AG10803 (cell line): ENCODE measurements around the gene NATD1.

Experiments
- DNase-seq: peaks from one replicate; pipeline ENCODE4 v3.0.0; 2010; ENCODE audit warnings: low read depth
- H3K4me3 ChIP-seq: 2 replicates; pipeline ENCODE4 v1.5.1; 2011; ENCODE audit warnings: mild to moderate bottlenecking, low read length, control low read depth
- TF ChIP-seq, protein P1 (sequence below): conservative IDR thresholded peaks from 2 replicates; pipeline ENCODE4 v1.5.1; 2011; ENCODE audit warnings: mild to moderate bottlenecking, low read length, control low read depth, inconsistent platforms

NATD1 gene, protein sequence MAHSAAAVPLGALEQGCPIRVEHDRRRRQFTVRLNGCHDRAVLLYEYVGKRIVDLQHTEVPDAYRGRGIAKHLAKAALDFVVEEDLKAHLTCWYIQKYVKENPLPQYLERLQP

DNA sequence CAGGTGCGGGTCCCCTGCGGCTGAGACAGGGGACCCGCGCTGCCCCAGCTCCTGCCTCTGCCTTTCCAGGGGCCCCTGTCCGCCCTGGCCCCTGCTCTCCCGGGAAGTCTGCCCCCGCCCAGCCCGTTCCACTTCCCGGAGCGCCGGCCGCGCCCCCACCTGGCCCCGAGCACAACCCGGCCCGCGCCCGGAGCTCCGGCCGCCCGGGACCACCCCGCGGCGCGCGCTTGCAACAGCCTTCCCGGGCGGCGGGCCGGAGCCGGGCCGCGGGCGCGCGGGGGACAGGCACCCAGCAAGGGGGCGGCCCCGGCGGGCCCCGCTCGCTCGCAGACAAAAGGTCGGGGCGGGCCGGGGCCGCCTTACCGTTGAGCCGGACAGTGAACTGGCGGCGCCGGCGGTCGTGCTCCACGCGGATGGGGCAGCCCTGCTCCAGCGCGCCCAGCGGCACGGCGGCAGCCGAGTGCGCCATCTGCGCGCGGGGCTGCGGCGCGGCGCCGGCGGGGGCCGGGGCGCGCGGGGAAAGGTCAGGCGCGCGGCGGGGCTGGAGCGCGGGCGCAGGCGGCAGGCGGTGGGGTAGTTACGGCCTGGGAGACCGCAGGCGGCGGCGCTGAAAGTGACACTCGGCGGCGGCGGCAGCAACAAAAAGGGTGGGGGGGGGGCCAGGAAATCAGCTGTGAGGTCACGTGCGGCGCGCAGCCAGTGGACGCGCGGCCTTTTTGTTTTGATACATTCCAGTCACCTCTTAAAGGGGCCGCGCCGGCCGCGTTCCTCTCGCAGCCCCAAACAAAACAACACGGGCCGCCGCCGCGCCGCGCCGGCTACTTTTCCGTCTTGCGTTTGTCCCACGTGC, at the start of gene NATD1:
NATD1 (minus strand) TSS at position 615 of the 850 bp plus-strand sequence; CDS start at position 469, 146 bp downstream.
- H3K4me3 ChIP-seq, result peak within 1 kb of the TSS; percentile 78
- peak; percentile 81 for DNase-seq

DNA sequence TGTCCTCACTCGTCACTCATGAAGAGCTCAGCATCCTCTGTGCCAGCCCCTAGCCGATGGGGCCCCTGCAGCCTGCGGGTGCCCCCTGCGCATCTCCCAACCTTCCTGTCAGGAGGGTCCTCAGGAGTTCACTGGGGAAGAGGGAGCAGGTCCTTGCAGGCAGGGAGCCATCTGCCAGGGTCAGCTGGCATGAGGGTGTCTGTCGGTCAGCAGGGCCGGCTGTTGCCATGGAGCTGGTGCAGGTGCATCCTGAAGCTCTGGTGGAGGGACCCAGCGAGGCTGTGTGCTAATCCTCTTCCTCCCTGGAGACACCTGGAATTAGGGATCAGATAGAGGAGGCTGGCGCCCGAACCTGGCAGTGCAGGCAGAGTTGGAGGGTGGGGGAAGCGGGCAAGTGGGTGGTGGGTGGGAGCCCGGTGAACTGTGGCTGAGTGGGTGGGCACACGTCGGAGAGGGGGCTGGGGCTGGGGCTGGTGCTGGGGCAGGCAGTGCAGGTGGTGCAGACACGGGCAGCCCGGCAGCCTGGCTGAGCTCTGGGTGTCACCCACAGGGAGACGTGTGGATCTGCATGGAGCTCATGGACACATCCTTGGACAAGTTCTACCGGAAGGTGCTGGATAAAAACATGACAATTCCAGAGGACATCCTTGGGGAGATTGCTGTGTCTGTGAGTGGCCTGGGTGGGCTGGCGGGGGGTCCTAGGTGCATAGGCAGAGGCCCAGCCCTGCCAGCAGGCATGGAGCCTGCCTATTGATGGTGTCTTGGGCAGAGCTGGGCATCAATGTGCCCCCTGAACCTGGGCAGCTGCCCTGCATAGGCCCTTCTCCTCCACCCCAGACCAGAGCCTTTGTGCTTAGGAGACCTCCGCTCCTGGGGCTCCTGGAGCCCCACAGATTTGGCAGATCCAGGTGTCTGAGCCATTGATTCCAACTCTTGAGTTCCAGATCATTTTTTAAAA, 48.7 kb upstream of the NATD1 start:
- no peak for DNase-seq

More for the DNA sequence above, at the start of gene NATD1:
- TF ChIP-seq, protein P1, sequence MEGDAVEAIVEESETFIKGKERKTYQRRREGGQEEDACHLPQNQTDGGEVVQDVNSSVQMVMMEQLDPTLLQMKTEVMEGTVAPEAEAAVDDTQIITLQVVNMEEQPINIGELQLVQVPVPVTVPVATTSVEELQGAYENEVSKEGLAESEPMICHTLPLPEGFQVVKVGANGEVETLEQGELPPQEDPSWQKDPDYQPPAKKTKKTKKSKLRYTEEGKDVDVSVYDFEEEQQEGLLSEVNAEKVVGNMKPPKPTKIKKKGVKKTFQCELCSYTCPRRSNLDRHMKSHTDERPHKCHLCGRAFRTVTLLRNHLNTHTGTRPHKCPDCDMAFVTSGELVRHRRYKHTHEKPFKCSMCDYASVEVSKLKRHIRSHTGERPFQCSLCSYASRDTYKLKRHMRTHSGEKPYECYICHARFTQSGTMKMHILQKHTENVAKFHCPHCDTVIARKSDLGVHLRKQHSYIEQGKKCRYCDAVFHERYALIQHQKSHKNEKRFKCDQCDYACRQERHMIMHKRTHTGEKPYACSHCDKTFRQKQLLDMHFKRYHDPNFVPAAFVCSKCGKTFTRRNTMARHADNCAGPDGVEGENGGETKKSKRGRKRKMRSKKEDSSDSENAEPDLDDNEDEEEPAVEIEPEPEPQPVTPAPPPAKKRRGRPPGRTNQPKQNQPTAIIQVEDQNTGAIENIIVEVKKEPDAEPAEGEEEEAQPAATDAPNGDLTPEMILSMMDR, result no peak

DNA sequence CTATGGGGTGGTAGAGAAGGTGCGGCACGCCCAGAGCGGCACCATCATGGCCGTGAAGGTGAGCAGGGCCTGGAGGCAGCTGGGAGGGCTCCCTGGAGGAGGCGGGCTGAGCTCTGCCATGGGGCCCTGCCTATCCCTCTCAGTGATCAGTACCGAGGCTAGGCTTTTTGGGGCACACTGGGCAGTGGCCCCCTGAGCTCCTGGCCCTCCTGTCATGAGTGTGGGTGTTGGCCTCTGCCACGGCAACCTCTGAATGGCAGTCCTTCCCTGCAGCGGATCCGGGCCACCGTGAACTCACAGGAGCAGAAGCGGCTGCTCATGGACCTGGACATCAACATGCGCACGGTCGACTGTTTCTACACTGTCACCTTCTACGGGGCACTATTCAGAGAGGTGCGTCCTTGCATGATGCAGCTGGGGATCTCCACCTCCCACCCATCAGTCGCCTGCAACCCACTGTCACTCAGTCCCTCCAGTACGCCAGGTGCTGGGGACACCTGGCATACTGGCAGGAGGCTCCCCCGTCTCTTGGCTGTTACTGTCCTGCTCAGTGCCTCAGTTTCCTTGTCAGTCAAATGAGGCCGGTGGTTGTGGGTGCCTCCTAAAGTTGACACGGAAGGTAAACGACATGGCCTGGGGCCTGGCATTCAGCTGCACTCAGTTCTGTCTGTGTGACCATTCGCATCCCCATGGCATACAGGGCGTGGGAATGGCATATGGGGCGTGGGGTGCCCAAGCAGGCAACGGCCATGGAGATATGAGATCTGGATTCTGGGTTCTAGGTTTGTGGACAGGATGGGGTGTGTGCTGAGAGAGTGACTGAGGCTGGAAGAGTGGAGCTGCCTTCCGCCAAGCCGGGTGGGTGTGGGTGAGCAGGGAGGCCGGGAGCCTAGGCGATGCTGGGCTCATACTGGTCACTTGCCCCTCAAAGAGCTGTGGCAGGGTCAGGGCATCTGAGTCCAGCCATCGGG, 47.7 kb upstream of the NATD1 start:
- DNase-seq, result no peak
- TF ChIP-seq, protein P1, result no peak
- H3K4me3 ChIP-seq, result no peak overlapping the region

More for the DNA sequence above, 48.7 kb upstream of the NATD1 start:
- no peak overlapping the region for H3K4me3 ChIP-seq
- TF ChIP-seq, protein P1, result no peak

DNA sequence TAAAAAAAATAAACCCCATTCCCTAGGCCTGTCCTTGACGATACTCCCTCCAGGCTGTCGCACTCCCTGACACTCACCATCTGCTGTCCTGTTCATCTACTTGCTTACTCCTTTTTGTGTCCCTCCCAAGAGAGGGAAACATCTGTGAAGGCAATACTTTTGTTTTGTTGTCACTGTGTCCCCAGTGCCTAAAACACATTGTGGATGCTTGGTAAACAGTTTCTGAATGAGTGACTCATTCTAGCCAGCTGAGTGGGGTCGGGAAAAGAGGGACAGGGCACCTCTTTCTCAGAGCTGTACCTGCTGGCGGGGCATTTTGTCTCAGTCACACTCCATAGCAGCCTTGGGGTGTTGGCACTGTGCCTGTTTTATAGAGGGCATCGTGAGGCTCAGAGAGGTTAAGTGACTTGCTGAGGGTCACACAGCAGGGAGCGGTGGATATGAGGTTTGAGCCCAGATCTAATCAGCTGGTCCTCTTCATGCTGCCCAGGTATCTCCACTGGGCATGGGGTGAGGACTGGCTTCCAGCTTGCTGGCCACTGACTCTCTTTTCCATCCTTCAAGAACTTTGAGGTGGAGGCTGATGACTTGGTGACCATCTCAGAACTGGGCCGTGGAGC, 46.9 kb upstream of the NATD1 start:
- no peak overlapping the region for H3K4me3 ChIP-seq
- TF ChIP-seq, protein P1, result no peak
- no peak for DNase-seq

DNA sequence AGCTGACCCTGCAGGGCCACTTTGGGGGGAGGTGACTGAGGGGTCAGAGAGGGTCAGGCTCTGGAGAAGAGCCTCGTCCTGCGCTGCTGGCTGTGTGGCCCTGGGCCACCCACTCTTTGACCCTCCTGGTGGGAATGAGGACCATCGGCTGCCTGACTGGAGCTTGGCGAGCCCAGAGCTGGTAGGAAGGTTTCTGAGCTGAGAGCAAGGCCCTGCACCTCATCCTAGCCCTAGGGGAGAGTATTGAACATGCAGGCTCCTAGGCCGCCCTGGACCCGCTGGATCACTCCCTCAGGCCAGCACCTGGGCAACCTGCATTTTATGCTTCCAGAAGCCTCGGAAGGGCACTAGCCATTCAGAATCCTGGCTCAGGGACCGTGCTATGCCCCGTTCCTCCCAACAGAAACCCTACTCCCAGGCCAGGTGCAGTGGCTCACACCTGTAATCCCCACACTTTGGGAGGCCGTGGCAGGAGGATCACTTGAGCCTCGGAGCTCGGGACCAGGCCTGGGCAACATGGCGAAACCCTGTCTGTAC, 45.8 kb upstream of the NATD1 start:
- H3K4me3 ChIP-seq, result no peak overlapping the region
- no peak for DNase-seq
- TF ChIP-seq, protein P1, result no peak
